Neutrophil (primary cell): ENCODE results near the gene AXL.

ENCODE experiments used
- H3K27ac ChIP-seq: fragments of 200-600 bp; sonication (generic); 2 replicates; pipeline ENCODE4 v1.5.1; 2016; ENCODE audit warnings: mild to moderate bottlenecking, moderate library complexity
- H3K27me3 ChIP-seq: fragments of 200-600 bp; sonication (generic); 2 replicates; pipeline ENCODE4 v1.6.0; 2016; ENCODE audit warnings: mild to moderate bottlenecking
- H3K36me3 ChIP-seq: fragments of 200-600 bp; sonication (generic); 2 replicates; pipeline ENCODE4 v1.5.1; 2017
- H3K4me1 ChIP-seq, 2 experiments: fragments of 200-600 bp in 1 of 2; sonication (generic) in 1 of 2; 1 replicate in 1 of 2; 2 replicates in 1 of 2; pipeline versions ENCODE4 v1.5.1 to v1.6.1; 2013 to 2016; ENCODE audit warnings: low read depth in 1 of 2, low read length in 1 of 2, mild to moderate bottlenecking in 1 of 2, moderate library complexity in 1 of 2; ENCODE audit not compliant: control insufficient read depth in 1 of 2, insufficient read depth in 1 of 2
- H3K4me3 ChIP-seq, 2 experiments: fragments of 200-600 bp in 1 of 2; sonication (generic) in 1 of 2; 1 replicate in 1 of 2; 2 replicates in 1 of 2; pipeline ENCODE4 v1.5.1; 2013 to 2016; ENCODE audit warnings: low read depth in 1 of 2, low read length in 1 of 2, mild to moderate bottlenecking in 1 of 2, moderate library complexity in 1 of 2
- H3K9me3 ChIP-seq: fragments of 200-600 bp; sonication (generic); 2 replicates; pipeline ENCODE4 v1.5.1; 2016
- TF ChIP-seq, protein P1 (sequence below): fragments of 200-600 bp; sonication (generic); IDR thresholded peaks from 2 replicates; pipeline ENCODE4 v1.5.1; 2016; ENCODE audit warnings: antibody characterized with exemption

AXL gene

DNA sequence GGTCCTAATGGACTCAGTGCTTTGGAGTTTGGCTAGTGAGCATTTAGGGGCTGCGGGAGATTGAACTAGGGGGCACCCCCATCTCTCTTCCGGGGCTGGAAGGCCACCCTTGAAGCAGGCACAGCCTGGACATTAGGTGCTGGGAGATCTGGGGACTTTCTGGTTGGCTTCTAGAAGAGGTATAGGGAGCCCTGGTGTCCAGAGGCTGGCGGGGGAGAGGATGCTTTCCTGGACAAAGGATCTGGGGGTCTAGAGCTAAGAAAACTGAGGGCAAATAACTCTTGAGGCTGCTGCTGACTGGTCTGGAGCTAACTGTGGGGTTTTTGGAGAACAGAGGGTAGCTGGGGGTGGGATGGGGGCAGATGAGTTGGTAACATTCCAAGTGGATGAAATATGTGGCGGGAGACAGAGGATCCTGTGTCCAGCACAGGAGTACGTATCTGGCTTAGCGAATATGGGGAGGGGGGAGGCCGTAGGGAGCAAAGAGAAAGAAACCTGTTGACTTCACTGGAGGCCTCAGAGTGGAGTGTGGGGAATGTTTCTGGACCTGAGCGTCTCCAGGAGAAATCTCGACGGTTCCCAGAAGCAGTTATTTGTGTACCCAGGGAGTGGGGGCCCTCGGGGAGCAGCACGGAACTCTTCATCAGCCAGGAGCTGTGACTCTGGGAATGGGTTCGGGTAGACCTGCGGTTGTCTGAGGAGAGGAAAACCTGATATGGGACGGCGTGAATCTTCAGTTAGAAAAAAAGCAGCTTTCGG lies 46.6 kb downstream of the AXL start:
- peaks cover 28% of the 10 kb centered on the region for H3K36me3 ChIP-seq
- H3K27me3 ChIP-seq, result peaks cover 8% of the 10 kb centered on the region
- H3K27ac ChIP-seq, result peak overlapping the region; percentile 98
- TF ChIP-seq, protein P1, sequence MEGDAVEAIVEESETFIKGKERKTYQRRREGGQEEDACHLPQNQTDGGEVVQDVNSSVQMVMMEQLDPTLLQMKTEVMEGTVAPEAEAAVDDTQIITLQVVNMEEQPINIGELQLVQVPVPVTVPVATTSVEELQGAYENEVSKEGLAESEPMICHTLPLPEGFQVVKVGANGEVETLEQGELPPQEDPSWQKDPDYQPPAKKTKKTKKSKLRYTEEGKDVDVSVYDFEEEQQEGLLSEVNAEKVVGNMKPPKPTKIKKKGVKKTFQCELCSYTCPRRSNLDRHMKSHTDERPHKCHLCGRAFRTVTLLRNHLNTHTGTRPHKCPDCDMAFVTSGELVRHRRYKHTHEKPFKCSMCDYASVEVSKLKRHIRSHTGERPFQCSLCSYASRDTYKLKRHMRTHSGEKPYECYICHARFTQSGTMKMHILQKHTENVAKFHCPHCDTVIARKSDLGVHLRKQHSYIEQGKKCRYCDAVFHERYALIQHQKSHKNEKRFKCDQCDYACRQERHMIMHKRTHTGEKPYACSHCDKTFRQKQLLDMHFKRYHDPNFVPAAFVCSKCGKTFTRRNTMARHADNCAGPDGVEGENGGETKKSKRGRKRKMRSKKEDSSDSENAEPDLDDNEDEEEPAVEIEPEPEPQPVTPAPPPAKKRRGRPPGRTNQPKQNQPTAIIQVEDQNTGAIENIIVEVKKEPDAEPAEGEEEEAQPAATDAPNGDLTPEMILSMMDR, result no peak
- peaks cover 33 to 36% of the 10 kb centered on the region in 2 experiments for H3K4me1 ChIP-seq
- H3K4me3 ChIP-seq, result peak overlapping the region; percentile 76 to 89
- no peaks in the 10 kb centered on the region for H3K9me3 ChIP-seq

- no peaks in the 10 kb centered on the region for H3K9me3 ChIP-seq
- TF ChIP-seq, protein P1, result no peak
- H3K4me3 ChIP-seq, result no peak overlapping the region
- no peak overlapping the region for H3K27ac ChIP-seq
- H3K36me3 ChIP-seq, result peaks cover 63% of the 10 kb centered on the region
- peaks cover 16 to 18% of the 10 kb centered on the region in 2 experiments for H3K4me1 ChIP-seq
- no peaks in the 10 kb centered on the region for H3K27me3 ChIP-seq
Observed at GRCh38 chr19:41269055-41269454, 50.0 kb downstream of the AXL start.

DNA sequence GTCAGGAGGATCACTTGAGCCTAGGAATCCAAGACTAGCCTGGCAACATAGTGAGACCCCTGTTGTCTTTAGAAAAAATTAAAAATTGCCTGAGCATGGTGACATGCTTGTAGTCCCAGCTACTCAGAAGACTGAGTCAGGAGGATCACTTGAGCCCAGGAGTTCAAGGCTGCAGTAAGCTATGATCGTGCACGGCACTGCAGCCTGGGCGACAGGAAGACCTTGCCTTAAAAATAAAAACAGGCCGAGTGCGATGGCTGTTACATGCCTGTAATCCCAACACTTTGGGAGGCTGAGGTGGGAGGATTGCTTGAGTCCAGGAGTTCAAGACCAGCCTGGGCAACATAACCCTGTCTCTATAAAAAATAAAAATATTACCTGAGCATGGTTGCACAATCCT lies 50.5 kb downstream of the AXL start:
- Histone ChIP-seq H3K4me1 (peaks cover 16 to 18% of the 10 kb centered on the region in 2 experiments), H3K4me3 (no peak overlapping the region), H3K27ac (no peak overlapping the region), H3K9me3 (no peaks in the 10 kb centered on the region), H3K27me3 (no peaks in the 10 kb centered on the region), H3K36me3 (peaks cover 68% of the 10 kb centered on the region)
- TF ChIP-seq, protein P1, result no peak

DNA sequence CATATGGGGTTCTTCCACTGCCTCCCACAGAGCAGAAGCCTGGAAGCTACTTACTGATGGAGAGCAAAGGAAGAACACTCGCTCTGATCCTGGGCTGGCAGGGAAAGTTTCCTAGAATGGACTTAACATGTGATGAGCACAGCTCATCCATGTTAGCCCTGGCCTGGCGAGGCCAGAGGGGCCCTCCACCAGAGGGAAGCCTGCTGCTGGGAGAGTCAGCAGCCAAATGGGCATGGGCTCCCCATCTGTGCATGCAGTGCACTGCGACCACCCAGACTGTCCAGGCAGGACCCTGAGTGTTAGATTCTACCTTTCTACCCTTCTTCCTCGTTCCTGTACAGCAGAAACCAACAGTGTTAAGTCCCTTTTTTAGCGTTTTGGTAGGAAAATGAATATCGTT lies 54.1 kb downstream of the AXL start:
- peaks cover 100% of the 10 kb centered on the region for H3K36me3 ChIP-seq
- H3K4me1 ChIP-seq, result peaks cover 13 to 15% of the 10 kb centered on the region in 2 experiments
- H3K4me3 ChIP-seq, result no peak overlapping the region
- TF ChIP-seq, protein P1, result no peak
- no peak overlapping the region for H3K27ac ChIP-seq
- H3K9me3 ChIP-seq, result no peaks in the 10 kb centered on the region
- no peaks in the 10 kb centered on the region for H3K27me3 ChIP-seq

GRCh38 chr19:41274802-41275201 lies 55.8 kb downstream of the AXL start:
- Histone ChIP-seq H3K9me3 (no peaks in the 10 kb centered on the region), H3K4me1 (peaks cover 13 to 15% of the 10 kb centered on the region in 2 experiments), H3K36me3 (peaks cover 100% of the 10 kb centered on the region), H3K4me3 (no peak overlapping the region), H3K27ac (peak overlapping the region; percentile 64), H3K27me3 (no peaks in the 10 kb centered on the region)
- TF ChIP-seq, protein P1, result no peak
